ENCODE data around the gene PIAS2.

Gene PIAS2

DNA sequence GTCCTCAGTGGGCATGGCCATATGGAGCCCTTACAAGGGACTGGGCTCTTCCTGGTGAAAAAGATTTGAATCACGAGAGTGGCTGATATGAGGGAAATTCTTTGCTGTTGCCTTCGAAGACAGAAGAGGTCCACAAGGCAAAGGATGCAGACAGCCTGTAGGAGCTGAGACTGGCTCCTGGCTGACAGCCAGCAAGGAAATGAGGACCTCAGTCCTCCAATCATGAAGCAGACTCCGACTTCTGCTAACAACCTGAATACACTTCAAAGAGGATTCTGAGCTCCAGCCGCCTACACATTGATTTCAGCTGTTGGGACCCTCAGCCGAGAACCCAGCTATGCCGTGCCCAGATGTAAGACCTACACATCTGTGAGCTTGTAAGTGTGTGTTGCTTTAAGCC is 157.4 kb downstream of the PIAS2 start:
- H3K4me3 ChIP-seq (ENCODE audit: low read depth, low read length) = no peak overlapping the region
- no peak for DNase-seq
- H3K27ac ChIP-seq = no peak overlapping the region
- H3K36me3 ChIP-seq (replicated peaks) = no peaks in the 10 kb centered on the region
- TF ChIP-seq, protein P1, sequence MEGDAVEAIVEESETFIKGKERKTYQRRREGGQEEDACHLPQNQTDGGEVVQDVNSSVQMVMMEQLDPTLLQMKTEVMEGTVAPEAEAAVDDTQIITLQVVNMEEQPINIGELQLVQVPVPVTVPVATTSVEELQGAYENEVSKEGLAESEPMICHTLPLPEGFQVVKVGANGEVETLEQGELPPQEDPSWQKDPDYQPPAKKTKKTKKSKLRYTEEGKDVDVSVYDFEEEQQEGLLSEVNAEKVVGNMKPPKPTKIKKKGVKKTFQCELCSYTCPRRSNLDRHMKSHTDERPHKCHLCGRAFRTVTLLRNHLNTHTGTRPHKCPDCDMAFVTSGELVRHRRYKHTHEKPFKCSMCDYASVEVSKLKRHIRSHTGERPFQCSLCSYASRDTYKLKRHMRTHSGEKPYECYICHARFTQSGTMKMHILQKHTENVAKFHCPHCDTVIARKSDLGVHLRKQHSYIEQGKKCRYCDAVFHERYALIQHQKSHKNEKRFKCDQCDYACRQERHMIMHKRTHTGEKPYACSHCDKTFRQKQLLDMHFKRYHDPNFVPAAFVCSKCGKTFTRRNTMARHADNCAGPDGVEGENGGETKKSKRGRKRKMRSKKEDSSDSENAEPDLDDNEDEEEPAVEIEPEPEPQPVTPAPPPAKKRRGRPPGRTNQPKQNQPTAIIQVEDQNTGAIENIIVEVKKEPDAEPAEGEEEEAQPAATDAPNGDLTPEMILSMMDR (IDR thresholded peaks at IDR 0.05; ENCODE audit: low read depth, low read length, missing control alignments) = no peak
- in situ Hi-C loops (cut with HindIII; ENCODE audit: low pct_ligation_motif_present, low sequenced_read_pairs) = no loop called here
- peaks cover 31% of the 10 kb centered on the region for H3K27me3 ChIP-seq (replicated peaks)

DNA sequence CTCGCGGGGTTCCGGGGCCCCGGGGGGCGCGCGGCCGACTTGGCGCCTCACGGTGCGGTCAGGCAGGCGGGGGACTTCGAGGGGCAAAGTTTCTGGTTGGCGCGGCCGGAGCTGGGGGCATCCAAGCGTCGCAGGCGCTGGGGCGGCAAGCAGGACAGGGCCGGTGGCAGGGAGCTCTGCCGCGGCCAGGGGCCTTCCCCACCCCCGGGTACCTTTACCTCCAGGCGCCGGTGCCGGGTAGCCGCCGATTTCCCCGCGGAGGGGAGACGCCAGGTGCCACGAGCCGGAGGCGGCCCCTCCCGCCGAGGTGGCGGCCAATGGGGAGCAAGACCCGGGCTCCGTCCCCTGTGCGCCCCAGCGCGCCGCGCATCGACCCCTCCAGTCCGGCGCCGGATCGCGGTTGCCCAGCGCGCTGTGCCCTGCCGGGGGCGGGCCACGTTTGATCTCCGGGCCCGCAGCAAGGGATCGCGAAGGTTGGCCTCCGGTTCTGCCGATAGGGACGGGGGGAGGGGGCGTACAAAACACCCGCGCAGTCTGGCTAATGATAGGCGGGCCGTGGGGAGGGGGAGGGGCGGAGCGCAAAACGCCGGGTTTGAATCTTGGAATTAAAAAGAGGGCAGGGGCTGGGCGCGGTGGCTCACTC is 160.6 kb downstream of the PIAS2 start, which contains the start of gene ST8SIA5:
Gene ST8SIA5 (minus strand): TSS at position 495 of the 643 bp plus-strand sequence. CDS start 545 bp downstream, outside the sequence.
- no peak for DNase-seq
- in situ Hi-C loops (cut with HindIII; ENCODE audit: low pct_ligation_motif_present, low sequenced_read_pairs) = no loop called here
- H3K36me3 ChIP-seq (replicated peaks) = no peaks in the 10 kb centered on the region
- peak within 1 kb of the TSS; percentile 40 for H3K4me3 ChIP-seq (ENCODE audit: low read depth, low read length)
- no peak within 1 kb of the TSS for H3K27ac ChIP-seq
- TF ChIP-seq, protein P1 (IDR thresholded peaks at IDR 0.05; ENCODE audit: low read depth, low read length, missing control alignments) = no peak
- H3K27me3 ChIP-seq (replicated peaks) = peaks cover 34% of the 10 kb centered on the region

DNA sequence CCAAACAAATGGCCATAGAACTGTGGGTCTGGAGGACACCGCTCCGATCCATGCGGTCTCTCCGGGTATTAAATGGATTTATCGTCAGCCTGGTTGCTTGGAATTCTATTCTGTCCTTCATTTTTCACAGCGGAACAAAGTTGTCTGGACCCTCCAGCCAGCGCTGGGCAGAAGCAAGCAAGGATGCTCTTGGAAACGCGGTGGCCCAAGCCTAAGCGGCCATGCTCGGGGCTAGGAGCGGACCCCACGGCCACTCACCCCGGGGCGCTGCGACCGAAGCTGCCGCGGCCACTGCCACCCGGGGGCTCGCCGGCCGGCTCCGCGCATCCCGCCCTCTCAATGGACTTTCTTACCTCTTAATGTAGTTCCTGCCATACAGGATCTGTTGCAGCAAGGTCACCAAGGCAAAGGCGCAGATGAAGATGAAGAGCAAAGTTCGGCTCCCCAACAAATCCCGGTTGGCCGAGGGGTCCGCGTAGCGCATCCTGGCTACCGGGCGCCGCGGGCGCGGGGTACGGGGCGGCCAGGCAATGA is 161.2 kb downstream of the PIAS2 start:
- Histone ChIP-seq H3K27me3 (replicated peaks) (peaks cover 34% of the 10 kb centered on the region), H3K27ac (no peak overlapping the region), H3K4me3 (ENCODE audit: low read depth, low read length) (no peak overlapping the region), H3K36me3 (replicated peaks) (no peaks in the 10 kb centered on the region)
- TF ChIP-seq, protein P1 (IDR thresholded peaks at IDR 0.05; ENCODE audit: low read depth, low read length, missing control alignments) = no peak
- in situ Hi-C loops (cut with HindIII; ENCODE audit: low pct_ligation_motif_present, low sequenced_read_pairs) = no loop called here
- no peak for DNase-seq

DNA sequence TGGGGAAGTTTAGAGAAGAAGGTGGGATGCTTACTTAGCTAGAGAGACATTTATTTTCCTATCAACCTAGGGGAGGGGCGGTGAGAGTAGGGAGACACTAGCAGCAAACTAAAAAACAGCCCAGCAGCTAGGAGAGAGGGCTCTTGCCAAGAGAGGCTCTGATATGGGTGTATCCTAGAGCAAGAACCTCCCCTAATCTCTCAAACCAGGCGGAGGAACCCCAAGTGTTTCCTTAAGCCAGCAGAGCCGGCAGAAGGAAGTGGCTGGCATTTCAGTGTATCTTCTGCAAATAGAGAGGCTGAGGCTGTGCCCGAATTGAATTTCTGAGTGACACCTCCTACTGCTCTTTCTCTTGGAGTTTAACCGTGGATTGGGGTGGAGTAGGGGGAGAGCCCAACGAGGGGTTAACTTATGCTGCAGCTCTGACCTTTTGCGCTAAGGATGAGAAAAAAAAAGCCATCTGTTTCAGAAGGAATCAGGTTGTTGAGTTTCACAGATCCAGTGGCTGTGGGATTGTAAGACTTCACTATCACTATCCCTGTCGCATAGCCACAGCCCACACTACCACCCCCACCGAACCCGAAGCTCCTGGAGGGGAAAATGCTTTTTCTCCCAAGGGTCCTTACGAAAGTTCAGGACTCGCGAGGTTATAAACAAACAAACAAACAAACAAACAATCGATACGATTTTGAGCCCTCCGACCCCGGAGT is 161.8 kb downstream of the PIAS2 start:
- Histone ChIP-seq H3K36me3 (replicated peaks) (no peaks in the 10 kb centered on the region), H3K27ac (no peak overlapping the region), H3K27me3 (replicated peaks) (peaks cover 35% of the 10 kb centered on the region), H3K4me3 (ENCODE audit: low read depth, low read length) (no peak overlapping the region)
- TF ChIP-seq, protein P1 (IDR thresholded peaks at IDR 0.05; ENCODE audit: low read depth, low read length, missing control alignments) = no peak
- DNase-seq = no peak
- in situ Hi-C loops (cut with HindIII; ENCODE audit: low pct_ligation_motif_present, low sequenced_read_pairs) = no loop called here

DNA sequence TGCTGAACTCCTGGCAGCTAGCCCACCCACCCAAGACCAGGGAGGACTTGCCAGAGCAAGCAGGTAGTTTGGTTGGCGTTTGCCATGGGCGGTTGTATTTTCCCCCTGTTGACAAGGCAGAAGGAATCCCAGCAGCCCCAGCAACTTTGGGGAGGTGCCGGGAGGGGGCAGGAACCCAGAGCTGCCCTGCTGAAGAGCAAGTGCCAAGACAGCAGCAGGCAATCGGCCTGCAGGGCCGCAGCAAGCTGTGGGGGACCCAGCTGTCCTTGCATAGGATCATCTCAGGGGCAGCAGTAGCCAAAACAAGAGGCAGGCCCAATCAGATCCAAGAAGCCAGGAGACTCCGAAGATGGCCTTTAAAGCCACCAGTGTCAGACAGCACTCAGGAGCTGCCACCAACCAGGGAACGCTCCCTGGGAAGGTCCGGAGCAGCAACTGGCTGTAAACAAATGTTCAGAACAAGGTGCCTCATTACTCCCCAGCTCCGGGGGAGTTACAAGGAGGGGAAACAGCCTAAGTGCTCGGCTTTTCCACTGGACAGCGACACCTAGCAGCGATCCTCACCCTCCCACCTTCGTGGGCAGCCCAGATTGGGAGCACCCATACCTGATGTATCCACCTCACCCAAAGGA is 162.5 kb downstream of the PIAS2 start:
- DNase-seq = no peak
- Histone ChIP-seq H3K27ac (no peak overlapping the region), H3K27me3 (replicated peaks) (peaks cover 37% of the 10 kb centered on the region), H3K4me3 (ENCODE audit: low read depth, low read length) (no peak overlapping the region), H3K36me3 (replicated peaks) (no peaks in the 10 kb centered on the region)
- TF ChIP-seq, protein P1 (IDR thresholded peaks at IDR 0.05; ENCODE audit: low read depth, low read length, missing control alignments) = peak; percentile 26
- in situ Hi-C loops (cut with HindIII; ENCODE audit: low pct_ligation_motif_present, low sequenced_read_pairs) = no loop called here
